A549 (cell line): Measurements from ENCODE around the gene ATP6V0A4. TPM values are rescaled to one million over a fixed set of nuclear protein-coding genes. Genes with fewer than 3 reads are reported as not detected.

Experiments used
- ATAC-seq, 2 experiments: fragments of 200-7000 bp in 1 of 2; fragments of >200 bp in 1 of 2; cut with Nextera tagmentation in 1 of 2; cut with Tn5 transposase in 1 of 2; 3 replicates each; pipeline versions ENCODE4 v1.8.0 to v1.9.1; 2018 to 2020; ENCODE audit warnings: mild to moderate bottlenecking in 1 of 2, moderate library complexity in 1 of 2
- CTCF ChIA-PET: fragments of 300-600 bp; sonication (Branson Sonifier 250); formaldehyde crosslinking; extraction: SDS; loops from one replicate; lab custom pipeline; 2021; ENCODE audit warnings: antibody characterized with exemption, inconsistent platforms; lab: Yijun Ruan, JAX
- POLR2A ChIA-PET: fragments of 350-600 bp; formaldehyde crosslinking; extraction: SDS; loops from one replicate; lab custom pipeline; 2021; ENCODE audit warnings: antibody characterized with exemption, inconsistent platforms; lab: Yijun Ruan, JAX
- DNase-seq, 2 experiments: peaks; one replicate each; pipeline versions ENCODE4 v3.0.0 to v3.0.0-alpha.2; 2011 to 2016; ENCODE audit warnings: low read depth in 1 of 2, low spot score in 1 of 2
- FAIRE-seq: peaks from 2 replicates; lab custom pipeline; 2011; peaks lifted over from hg19 to GRCh38; lab: Jason Lieb, UNC
- H3K27ac ChIP-seq, 2 experiments: fragments of >200 bp; sonication (Bioruptor Twin); formaldehyde crosslinking; 3 replicates each; pipeline ENCODE4 v1.5.1; 2016 to 2017
- H3K4me1 ChIP-seq: fragments of >200 bp; sonication (Bioruptor Twin); formaldehyde crosslinking; 3 replicates; pipeline ENCODE4 v1.6.1; 2016
- H3K4me2 ChIP-seq: fragments of >200 bp; sonication (Bioruptor Twin); formaldehyde crosslinking; 3 replicates; pipeline ENCODE4 v1.6.1; 2016
- H3K4me3 ChIP-seq: fragments of >200 bp; sonication (Bioruptor Twin); formaldehyde crosslinking; 3 replicates; pipeline ENCODE4 v1.5.1; 2016
- H3K9me3 ChIP-seq: fragments of >200 bp; sonication (Bioruptor Twin); formaldehyde crosslinking; 3 replicates; pipeline ENCODE4 v1.6.1; 2016
- CBX2 ChIP-seq: fragments of 200-600 bp; sonication (generic); IDR thresholded peaks from 2 replicates; pipeline ENCODE4 v1.6.1; 2016; ENCODE audit warnings: low read depth, mild to moderate bottlenecking, borderline replicate concordance
- CHD2 ChIP-seq: fragments of 150-350 bp; IDR thresholded peaks from 2 replicates; pipeline ENCODE4 v1.6.1; 2014; ENCODE audit warnings: low read length; ENCODE audit not compliant: partially characterized antibody
- EHMT2 ChIP-seq: fragments of 200-600 bp; sonication (generic); IDR thresholded peaks from 2 replicates; pipeline ENCODE4 v1.6.1; 2016; ENCODE audit warnings: antibody characterized with exemption, low read depth, mild to moderate bottlenecking, moderate library complexity
- ESRRA ChIP-seq: fragments of 150-350 bp; IDR thresholded peaks from 2 replicates; pipeline ENCODE4 v1.6.1; 2014; ENCODE audit warnings: mild to moderate bottlenecking, low read length, borderline replicate concordance
- FOSB ChIP-seq: fragments of 250-450 bp; sonication (Bioruptor Pico); IDR thresholded peaks from 2 replicates; pipeline ENCODE4 v1.5.0; 2020; ENCODE audit warnings: mild to moderate bottlenecking, moderate library complexity
- FOSL2 ChIP-seq, 2 experiments: fragments of 450-650 bp in 1 of 2; fragments of >200 bp in 1 of 2; sonication (Bioruptor Twin) in 1 of 2; formaldehyde crosslinking; IDR thresholded peaks; 2 replicates each; pipeline versions ENCODE4 v1.5.0 to v1.6.1; 2016 to 2020; ENCODE audit warnings: mild to moderate bottlenecking in 1 of 2, moderate library complexity in 1 of 2
- FOXS1 ChIP-seq: fragments of 250-450 bp; sonication (Bioruptor Pico); IDR thresholded peaks from 2 replicates; pipeline ENCODE4 v1.5.0; 2020; ENCODE audit warnings: mild to moderate bottlenecking, moderate library complexity
- GATA3 ChIP-seq: IDR thresholded peaks from 2 replicates; pipeline ENCODE4 v1.6.1; 2012; ENCODE audit warnings: borderline replicate concordance
- HOXB13 ChIP-seq: fragments of 250-450 bp; sonication (Bioruptor Pico); IDR thresholded peaks from 2 replicates; pipeline ENCODE4 v1.5.0; 2020; ENCODE audit warnings: low read depth, mild to moderate bottlenecking, moderate library complexity
- HOXB5 ChIP-seq: fragments of 250-450 bp; sonication (Bioruptor Pico); IDR thresholded peaks from 2 replicates; pipeline ENCODE4 v1.5.0; 2020; ENCODE audit warnings: mild to moderate bottlenecking, moderate library complexity
- KDM1A ChIP-seq: fragments of 200-600 bp; sonication (generic); IDR thresholded peaks from 2 replicates; pipeline ENCODE4 v1.6.1; 2016; ENCODE audit warnings: low read depth, mild to moderate bottlenecking
- MAZ ChIP-seq: fragments of 150-350 bp; IDR thresholded peaks from 2 replicates; pipeline ENCODE4 v1.6.1; 2014; ENCODE audit warnings: antibody characterized with exemption, low read depth, low read length, borderline replicate concordance
- NFE2L2 ChIP-seq: fragments of 150-350 bp; conservative IDR thresholded peaks from 2 replicates; pipeline ENCODE4 v1.6.1; 2014; ENCODE audit warnings: low read length
- RAD21 ChIP-seq, 2 experiments: fragments of >200 bp in 1 of 2; sonication (Bioruptor Twin) in 1 of 2; formaldehyde crosslinking in 1 of 2; IDR thresholded peaks in 1 of 2; conservative IDR thresholded peaks in 1 of 2; 2 replicates in 1 of 2; 3 replicates in 1 of 2; pipeline ENCODE4 v1.6.1; 2012 to 2018; ENCODE audit warnings: inconsistent platforms in 1 of 2
- RNF2 ChIP-seq: fragments of 200-600 bp; sonication (generic); IDR thresholded peaks from 2 replicates; pipeline ENCODE4 v1.6.1; 2016; ENCODE audit warnings: low read depth, mild to moderate bottlenecking, antibody characterized with exemption, moderate library complexity, borderline replicate concordance
- SREBF2 ChIP-seq: fragments of 450-650 bp; IDR thresholded peaks from 2 replicates; pipeline ENCODE4 v1.6.1; 2014; ENCODE audit warnings: mild to moderate bottlenecking, moderate library complexity
- TFCP2L1 ChIP-seq: fragments of 250-450 bp; sonication (Bioruptor Pico); IDR thresholded peaks from 2 replicates; pipeline ENCODE4 v1.5.0; 2021; ENCODE audit warnings: mild to moderate bottlenecking
- ZFP36 ChIP-seq: fragments of 450-650 bp; IDR thresholded peaks from 2 replicates; pipeline ENCODE4 v1.6.1; 2014; ENCODE audit warnings: borderline replicate concordance; ENCODE audit not compliant: partially characterized antibody
- ZNF302 ChIP-seq: fragments of 250-450 bp; sonication (Bioruptor Pico); IDR thresholded peaks from 2 replicates; pipeline ENCODE4 v1.9.0; 2021; ENCODE audit warnings: inconsistent platforms, mild to moderate bottlenecking, moderate library complexity
- ZSCAN20 ChIP-seq: fragments of 250-450 bp; sonication (Bioruptor Pico); IDR thresholded peaks from 2 replicates; pipeline ENCODE4 v1.8.0; 2022; ENCODE audit warnings: mild to moderate bottlenecking, moderate library complexity
- WGBS: methylation state at CpG from one replicate; pipeline ENCODE4 v1.1.6; 2017; ENCODE audit errors: missing lambda C conversion rate; 5-methylcytosine and 5-hydroxymethylcytosine counted together
- polyA plus RNA-seq, 4 experiments: library from polyadenylated mRNA; depleted of rRNA in 3 of 4; stranded (reverse); fragments of >200 nt; fragmentation: RNase III in 1 of 4; extraction: RNeasy Plus Mini Kit Qiagen cat#74134 plus additional on column Dnase treatment in 1 of 4; gene quantifications; 2 replicates in 3 of 4; 3 replicates in 1 of 4; pipeline ENCODE4 v1.2.3, GENCODE V29; 2011 to 2017
- TF ChIP-seq, protein P1 (sequence below): IDR thresholded peaks from 2 replicates; pipeline ENCODE4 v1.6.1; 2012
- TF ChIP-seq, protein P2 (sequence below): IDR thresholded peaks from 2 replicates; pipeline ENCODE4 v1.6.1; 2012; ENCODE audit warnings: low read depth, borderline replicate concordance
- TF ChIP-seq, protein P3 (sequence below): fragments of >200 bp; sonication (Bioruptor Twin); formaldehyde crosslinking; IDR thresholded peaks from 3 replicates; pipeline ENCODE4 v1.5.1; 2016
- TF ChIP-seq, protein P4 (sequence below): fragments of 250-450 bp; sonication (Bioruptor Pico); IDR thresholded peaks from 2 replicates; pipeline ENCODE4 v1.5.0; 2020; ENCODE audit warnings: low read depth, mild to moderate bottlenecking, moderate library complexity

ATP6V0A4 gene
- polyA plus RNA-seq, 2 of the 4 experiments (the other 2 are of a cell fraction), result 0.09 to 0.25 TPM

DNA sequence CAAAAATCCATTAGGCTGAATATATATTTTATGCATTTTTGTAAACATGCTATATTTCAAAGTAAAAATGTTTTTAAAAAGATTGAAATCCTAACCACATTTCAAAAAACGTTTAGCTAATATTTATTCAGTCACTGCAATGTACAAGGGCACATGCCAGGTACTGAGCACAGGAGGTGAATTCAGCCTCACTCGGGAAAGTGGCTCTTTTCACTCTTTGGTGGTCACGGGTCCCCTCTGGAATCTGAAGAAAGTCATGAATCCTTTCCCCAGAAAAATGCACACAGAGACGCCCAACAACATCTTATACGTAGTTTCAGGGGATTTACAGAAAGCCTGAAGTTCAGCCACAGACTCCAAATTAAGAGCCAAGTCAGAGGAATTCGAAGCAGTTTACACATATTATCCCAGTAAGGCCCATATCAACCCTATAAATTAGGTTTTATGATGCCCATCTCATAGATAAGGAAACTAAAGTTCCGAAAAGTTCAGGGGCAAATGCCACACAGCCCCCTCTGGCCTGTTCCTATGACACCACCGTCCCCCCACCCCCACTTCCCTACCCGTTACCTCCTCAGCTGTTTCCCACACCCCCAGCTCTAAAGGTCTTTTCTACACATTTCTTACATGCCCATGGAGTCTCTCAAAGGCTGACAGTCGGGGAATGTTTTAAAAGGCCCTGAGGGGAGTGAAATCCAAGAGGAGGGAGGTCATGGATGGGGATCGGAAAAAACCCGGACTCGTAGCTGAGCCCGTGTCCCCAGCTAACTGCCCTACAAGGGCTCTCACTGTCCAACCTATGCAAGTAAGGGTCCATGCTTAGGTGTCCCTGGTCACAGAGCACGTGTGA is 87.2 kb downstream of the ATP6V0A4 start:
- Histone ChIP-seq H3K4me2 (no peak overlapping the region), H3K9me3 (no peaks in the 10 kb centered on the region), H3K27ac (no peak overlapping the region), H3K4me3 (no peak overlapping the region), H3K4me1 (no peaks in the 10 kb centered on the region)
- 68% methylated on average over 15 of the region's 15 CpGs for WGBS
- ChIA-PET POLR2A (no interaction called here), CTCF (no interaction called here)
- TF ChIP-seq ESRRA, result no peak
- no peak for TF ChIP-seq CBX2
- TF ChIP-seq, protein P1, sequence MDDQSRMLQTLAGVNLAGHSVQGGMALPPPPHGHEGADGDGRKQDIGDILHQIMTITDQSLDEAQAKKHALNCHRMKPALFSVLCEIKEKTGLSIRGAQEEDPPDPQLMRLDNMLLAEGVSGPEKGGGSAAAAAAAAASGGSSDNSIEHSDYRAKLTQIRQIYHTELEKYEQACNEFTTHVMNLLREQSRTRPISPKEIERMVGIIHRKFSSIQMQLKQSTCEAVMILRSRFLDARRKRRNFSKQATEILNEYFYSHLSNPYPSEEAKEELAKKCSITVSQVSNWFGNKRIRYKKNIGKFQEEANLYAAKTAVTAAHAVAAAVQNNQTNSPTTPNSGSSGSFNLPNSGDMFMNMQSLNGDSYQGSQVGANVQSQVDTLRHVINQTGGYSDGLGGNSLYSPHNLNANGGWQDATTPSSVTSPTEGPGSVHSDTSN, result no peak
- TF ChIP-seq CHD2, result no peak
- no peak for TF ChIP-seq KDM1A
- TF ChIP-seq MAZ, result no peak
- no peak for TF ChIP-seq GATA3
- TF ChIP-seq HOXB13 (CRISPR knock-in tag), result no peak
- no peak for TF ChIP-seq FOSB (CRISPR knock-in tag)
- TF ChIP-seq HOXB5 (CRISPR knock-in tag), result no peak
- TF ChIP-seq FOXS1 (CRISPR knock-in tag), result no peak
- TF ChIP-seq ZFP36, result no peak
- TF ChIP-seq, protein P2, sequence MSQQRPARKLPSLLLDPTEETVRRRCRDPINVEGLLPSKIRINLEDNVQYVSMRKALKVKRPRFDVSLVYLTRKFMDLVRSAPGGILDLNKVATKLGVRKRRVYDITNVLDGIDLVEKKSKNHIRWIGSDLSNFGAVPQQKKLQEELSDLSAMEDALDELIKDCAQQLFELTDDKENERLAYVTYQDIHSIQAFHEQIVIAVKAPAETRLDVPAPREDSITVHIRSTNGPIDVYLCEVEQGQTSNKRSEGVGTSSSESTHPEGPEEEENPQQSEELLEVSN, result no peak
- no peak for DNase-seq
- FAIRE-seq, result no peak
- no peak for ATAC-seq

DNA sequence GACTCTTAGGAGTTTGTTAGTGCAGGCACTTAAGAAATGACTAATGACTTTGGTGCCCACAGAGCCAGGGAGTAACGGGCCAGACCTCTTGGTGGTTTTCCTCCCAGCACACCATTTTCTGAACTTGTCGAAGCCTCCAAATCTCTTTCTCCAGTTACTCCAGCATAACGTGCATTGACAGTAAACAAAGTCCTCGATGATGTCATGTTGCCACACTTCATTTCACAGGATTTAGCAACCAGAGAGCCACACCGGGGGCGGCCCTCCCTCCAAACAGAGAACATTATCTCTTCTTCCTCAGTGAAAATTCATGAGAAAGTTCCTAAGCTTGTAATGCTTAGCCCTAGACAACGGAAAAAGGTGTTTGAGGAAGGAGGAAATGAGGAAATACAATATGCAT is 92.8 kb downstream of the ATP6V0A4 start:
- WGBS, result 64% methylated on average over 7 of the region's 7 CpGs
- ChIA-PET CTCF (interaction anchor here (0.5 to 0.7 kb wide), 2 partner anchors 18 to 730 kb away, joined by 3 read pairs; no protein-coding TSS in a partner anchor), POLR2A (interaction anchor here (0.7 kb wide), 1 partner anchor 19 kb away, joined by 3 read pairs; no protein-coding TSS in a partner anchor)
- no peak overlapping the region for H3K27ac ChIP-seq
- no peak for DNase-seq
- no peak for FAIRE-seq
- ATAC-seq, result no peak
- no peaks in the 10 kb centered on the region for H3K9me3 ChIP-seq
- no peaks in the 10 kb centered on the region for H3K4me1 ChIP-seq
- H3K4me3 ChIP-seq, result no peak overlapping the region
- TF ChIP-seq ZNF302 (CRISPR knock-in tag) (no peak), TFCP2L1 (CRISPR knock-in tag) (no peak), RAD21 (conservative IDR thresholded peaks at IDR 0.05 in 1 of 2, IDR thresholded peaks at IDR 0.05 in 1 of 2) (no peak), RNF2 (no peak), FOSL2 (IDR thresholded peaks at IDR 0.05) (no peak), FOSL2 (CRISPR knock-in tag; IDR thresholded peaks at IDR 0.05) (no peak), NFE2L2 (no peak), ZSCAN20 (CRISPR knock-in tag) (no peak), EHMT2 (no peak), FOXS1 (CRISPR knock-in tag) (no peak), SREBF2 (no peak), CBX2 (no peak)
- TF ChIP-seq, protein P3, sequence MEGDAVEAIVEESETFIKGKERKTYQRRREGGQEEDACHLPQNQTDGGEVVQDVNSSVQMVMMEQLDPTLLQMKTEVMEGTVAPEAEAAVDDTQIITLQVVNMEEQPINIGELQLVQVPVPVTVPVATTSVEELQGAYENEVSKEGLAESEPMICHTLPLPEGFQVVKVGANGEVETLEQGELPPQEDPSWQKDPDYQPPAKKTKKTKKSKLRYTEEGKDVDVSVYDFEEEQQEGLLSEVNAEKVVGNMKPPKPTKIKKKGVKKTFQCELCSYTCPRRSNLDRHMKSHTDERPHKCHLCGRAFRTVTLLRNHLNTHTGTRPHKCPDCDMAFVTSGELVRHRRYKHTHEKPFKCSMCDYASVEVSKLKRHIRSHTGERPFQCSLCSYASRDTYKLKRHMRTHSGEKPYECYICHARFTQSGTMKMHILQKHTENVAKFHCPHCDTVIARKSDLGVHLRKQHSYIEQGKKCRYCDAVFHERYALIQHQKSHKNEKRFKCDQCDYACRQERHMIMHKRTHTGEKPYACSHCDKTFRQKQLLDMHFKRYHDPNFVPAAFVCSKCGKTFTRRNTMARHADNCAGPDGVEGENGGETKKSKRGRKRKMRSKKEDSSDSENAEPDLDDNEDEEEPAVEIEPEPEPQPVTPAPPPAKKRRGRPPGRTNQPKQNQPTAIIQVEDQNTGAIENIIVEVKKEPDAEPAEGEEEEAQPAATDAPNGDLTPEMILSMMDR, result no peak
- TF ChIP-seq, protein P4, sequence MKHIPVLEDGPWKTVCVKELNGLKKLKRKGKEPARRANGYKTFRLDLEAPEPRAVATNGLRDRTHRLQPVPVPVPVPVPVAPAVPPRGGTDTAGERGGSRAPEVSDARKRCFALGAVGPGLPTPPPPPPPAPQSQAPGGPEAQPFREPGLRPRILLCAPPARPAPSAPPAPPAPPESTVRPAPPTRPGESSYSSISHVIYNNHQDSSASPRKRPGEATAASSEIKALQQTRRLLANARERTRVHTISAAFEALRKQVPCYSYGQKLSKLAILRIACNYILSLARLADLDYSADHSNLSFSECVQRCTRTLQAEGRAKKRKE (CRISPR knock-in tag), result no peak
- H3K4me2 ChIP-seq, result no peak overlapping the region
